ENCODE measurements around the gene CEP131.

The CEP131 gene

DNA sequence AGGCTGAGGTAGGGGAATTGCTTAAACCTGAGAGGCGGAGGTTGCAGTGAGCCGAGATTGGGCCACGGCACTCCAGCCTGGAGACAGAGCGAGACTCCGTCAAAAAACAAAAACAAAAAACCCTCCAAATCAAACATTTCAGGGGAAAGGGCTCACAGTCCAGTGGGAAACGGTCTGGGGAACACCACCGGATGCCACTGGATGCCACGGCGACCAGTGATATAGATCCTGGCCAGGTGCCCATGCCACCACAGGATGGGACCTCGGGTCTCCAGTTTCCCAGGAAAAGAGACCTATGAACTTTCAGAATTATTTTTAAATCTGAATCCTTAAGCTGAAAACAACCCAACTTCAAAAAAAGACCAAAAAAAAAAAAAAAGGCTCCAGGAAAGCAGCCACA is 12.3 kb downstream of the CEP131 start:
- DNase-seq (ENCODE audit: low spot score), result no peak
- TF ChIP-seq, protein P1, sequence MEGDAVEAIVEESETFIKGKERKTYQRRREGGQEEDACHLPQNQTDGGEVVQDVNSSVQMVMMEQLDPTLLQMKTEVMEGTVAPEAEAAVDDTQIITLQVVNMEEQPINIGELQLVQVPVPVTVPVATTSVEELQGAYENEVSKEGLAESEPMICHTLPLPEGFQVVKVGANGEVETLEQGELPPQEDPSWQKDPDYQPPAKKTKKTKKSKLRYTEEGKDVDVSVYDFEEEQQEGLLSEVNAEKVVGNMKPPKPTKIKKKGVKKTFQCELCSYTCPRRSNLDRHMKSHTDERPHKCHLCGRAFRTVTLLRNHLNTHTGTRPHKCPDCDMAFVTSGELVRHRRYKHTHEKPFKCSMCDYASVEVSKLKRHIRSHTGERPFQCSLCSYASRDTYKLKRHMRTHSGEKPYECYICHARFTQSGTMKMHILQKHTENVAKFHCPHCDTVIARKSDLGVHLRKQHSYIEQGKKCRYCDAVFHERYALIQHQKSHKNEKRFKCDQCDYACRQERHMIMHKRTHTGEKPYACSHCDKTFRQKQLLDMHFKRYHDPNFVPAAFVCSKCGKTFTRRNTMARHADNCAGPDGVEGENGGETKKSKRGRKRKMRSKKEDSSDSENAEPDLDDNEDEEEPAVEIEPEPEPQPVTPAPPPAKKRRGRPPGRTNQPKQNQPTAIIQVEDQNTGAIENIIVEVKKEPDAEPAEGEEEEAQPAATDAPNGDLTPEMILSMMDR (IDR thresholded peaks at IDR 0.05; ENCODE audit: extremely low read depth, missing control alignments), result no peak

- TF ChIP-seq, protein P1 (IDR thresholded peaks at IDR 0.05; ENCODE audit: extremely low read depth, missing control alignments), result no peak
- DNase-seq (ENCODE audit: low spot score), result no peak
These were observed 13.6 kb downstream of the CEP131 start for GRCh38 chr17:81209141-81209540.

DNA sequence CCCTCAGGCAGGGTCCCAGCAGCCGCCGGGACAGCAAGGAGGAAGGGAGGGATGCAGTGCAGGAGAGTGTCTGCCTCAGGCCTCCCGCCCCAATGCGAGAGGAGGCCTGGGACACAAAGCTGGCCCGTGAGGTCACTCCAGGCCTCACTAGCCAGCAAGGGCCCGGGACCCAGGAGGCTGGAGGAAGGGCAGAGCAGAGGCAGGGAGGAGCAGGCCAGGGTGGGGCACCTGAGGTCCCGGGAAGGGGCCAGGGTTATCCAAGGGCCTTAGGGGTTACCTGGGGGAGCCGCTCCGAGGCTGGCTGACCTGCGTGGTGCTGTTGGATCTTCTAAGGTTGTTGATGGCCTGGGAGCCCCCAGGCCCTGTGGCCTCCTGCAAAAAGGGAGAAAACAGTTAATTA is 14.1 kb downstream of the CEP131 start:
- TF ChIP-seq, protein P1 (IDR thresholded peaks at IDR 0.05; ENCODE audit: extremely low read depth, missing control alignments), result no peak
- no peak for DNase-seq (ENCODE audit: low spot score)

DNA sequence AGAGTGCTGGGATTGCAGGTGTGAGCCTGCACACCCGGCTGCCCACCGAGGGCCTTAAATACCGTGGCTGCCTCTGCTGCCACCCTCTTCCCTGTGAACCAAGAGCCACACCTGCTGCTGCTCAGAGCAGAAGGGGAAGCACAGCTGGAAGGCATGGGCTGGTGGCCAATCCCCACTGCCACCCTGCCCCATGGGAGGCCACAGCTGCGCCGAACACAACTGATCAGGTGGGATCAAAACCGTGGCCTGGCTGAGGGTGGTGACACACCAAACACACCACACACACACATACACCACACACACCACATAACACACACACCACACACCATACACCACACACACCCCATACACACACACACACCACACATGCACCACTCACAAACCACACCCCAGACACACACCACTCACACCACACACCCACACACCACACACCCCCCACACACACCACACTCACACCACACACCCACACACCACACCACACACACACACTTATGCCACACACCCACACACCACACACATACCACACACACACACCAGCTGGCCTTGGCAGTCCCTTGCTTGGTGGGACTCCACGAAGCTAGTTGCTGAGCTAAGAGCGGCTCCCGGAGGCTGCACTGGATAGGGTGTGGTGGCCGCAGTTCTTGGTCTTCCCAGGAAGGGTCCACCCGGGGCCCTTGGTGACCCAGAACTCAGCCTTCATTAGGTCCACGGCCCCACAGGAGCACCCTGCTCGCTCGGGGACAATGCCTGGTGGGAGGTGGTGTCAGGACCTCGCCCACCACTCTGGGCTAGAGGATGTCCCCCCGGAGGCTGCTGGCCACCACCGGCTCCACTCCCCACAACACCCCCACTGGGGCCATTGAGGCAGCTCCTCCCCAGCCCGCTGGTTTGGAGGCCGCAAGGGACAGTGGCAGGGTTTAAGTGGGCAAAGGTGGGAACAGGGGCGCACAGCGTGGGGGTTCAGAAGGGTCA is 14.9 kb downstream of the CEP131 start:
- no peak for DNase-seq (ENCODE audit: low spot score)

GRCh38 chr17:81206657-81207056 is 16.1 kb downstream of the CEP131 start:
- DNase-seq (ENCODE audit: low spot score), result no peak
- TF ChIP-seq, protein P1 (IDR thresholded peaks at IDR 0.05; ENCODE audit: extremely low read depth, missing control alignments), result no peak

More for the DNA sequence above, 14.9 kb downstream of the CEP131 start:
- TF ChIP-seq, protein P1 (IDR thresholded peaks at IDR 0.05; ENCODE audit: extremely low read depth, missing control alignments), result no peak

DNA sequence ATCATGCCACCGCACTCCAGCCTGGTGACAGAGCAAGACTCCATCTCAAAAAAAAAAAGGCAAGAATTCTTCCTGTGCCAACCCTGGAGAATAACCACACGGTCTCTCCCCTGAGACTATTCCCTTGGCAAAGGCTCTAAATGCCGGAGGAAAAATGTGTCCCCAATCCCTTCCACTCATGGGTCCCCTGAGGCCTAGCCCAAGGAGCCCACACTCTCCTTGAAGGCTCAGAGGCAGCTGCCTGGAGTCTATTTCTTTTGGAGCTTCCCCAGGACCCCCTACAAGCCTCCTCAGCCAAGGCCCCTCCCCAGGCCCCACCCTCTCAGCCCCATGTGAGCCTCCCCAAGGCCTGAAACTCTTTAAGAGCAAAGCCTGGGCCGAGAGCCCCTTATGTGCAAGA is 16.6 kb downstream of the CEP131 start:
- TF ChIP-seq, protein P1 (IDR thresholded peaks at IDR 0.05; ENCODE audit: extremely low read depth, missing control alignments), result no peak

DNA sequence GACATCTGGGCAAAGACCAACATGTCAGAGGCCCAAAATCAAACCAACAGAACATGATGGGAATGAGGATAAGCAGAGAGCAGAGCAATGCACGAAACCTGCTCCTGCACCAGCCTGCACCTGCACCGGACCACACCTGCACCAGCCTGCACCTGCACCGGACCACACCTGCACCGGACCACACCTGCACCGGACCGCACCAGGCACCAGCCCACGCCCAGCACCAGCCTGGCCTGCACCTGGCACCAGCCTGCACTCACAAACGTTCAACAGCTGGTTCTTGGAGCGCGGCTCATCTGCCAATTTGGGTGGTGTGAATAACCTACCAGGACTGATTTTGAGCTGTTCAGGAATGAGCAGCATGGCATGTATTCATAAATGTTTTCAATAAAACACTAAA is 18.2 kb downstream of the CEP131 start:
- no peak for DNase-seq (ENCODE audit: low spot score)
- TF ChIP-seq, protein P1 (IDR thresholded peaks at IDR 0.05; ENCODE audit: extremely low read depth, missing control alignments), result no peak

More for the DNA sequence above, 16.6 kb downstream of the CEP131 start:
- DNase-seq (ENCODE audit: low spot score), result no peak

Measured in GM20000 (cell line).